Neutrophil (primary cell): ENCODE results near the gene NLRC3.

Source experiments
- H3K27ac ChIP-seq: fragments of 200-600 bp; sonication (generic); 2 replicates; pipeline ENCODE4 v1.5.1; 2016; ENCODE audit warnings: mild to moderate bottlenecking, moderate library complexity
- H3K27me3 ChIP-seq: fragments of 200-600 bp; sonication (generic); 2 replicates; pipeline ENCODE4 v1.6.0; 2016; ENCODE audit warnings: mild to moderate bottlenecking
- H3K36me3 ChIP-seq: fragments of 200-600 bp; sonication (generic); 2 replicates; pipeline ENCODE4 v1.5.1; 2017
- H3K4me1 ChIP-seq, 2 experiments: fragments of 200-600 bp in 1 of 2; sonication (generic) in 1 of 2; 1 replicate in 1 of 2; 2 replicates in 1 of 2; pipeline versions ENCODE4 v1.5.1 to v1.6.1; 2013 to 2016; ENCODE audit warnings: low read depth in 1 of 2, low read length in 1 of 2, mild to moderate bottlenecking in 1 of 2, moderate library complexity in 1 of 2; ENCODE audit not compliant: control insufficient read depth in 1 of 2, insufficient read depth in 1 of 2
- H3K4me3 ChIP-seq, 2 experiments: fragments of 200-600 bp in 1 of 2; sonication (generic) in 1 of 2; 1 replicate in 1 of 2; 2 replicates in 1 of 2; pipeline ENCODE4 v1.5.1; 2013 to 2016; ENCODE audit warnings: low read depth in 1 of 2, low read length in 1 of 2, mild to moderate bottlenecking in 1 of 2, moderate library complexity in 1 of 2
- H3K9me3 ChIP-seq: fragments of 200-600 bp; sonication (generic); 2 replicates; pipeline ENCODE4 v1.5.1; 2016
- TF ChIP-seq, protein P1 (sequence below): fragments of 200-600 bp; sonication (generic); IDR thresholded peaks from 2 replicates; pipeline ENCODE4 v1.5.1; 2016; ENCODE audit warnings: antibody characterized with exemption

The NLRC3 gene

DNA sequence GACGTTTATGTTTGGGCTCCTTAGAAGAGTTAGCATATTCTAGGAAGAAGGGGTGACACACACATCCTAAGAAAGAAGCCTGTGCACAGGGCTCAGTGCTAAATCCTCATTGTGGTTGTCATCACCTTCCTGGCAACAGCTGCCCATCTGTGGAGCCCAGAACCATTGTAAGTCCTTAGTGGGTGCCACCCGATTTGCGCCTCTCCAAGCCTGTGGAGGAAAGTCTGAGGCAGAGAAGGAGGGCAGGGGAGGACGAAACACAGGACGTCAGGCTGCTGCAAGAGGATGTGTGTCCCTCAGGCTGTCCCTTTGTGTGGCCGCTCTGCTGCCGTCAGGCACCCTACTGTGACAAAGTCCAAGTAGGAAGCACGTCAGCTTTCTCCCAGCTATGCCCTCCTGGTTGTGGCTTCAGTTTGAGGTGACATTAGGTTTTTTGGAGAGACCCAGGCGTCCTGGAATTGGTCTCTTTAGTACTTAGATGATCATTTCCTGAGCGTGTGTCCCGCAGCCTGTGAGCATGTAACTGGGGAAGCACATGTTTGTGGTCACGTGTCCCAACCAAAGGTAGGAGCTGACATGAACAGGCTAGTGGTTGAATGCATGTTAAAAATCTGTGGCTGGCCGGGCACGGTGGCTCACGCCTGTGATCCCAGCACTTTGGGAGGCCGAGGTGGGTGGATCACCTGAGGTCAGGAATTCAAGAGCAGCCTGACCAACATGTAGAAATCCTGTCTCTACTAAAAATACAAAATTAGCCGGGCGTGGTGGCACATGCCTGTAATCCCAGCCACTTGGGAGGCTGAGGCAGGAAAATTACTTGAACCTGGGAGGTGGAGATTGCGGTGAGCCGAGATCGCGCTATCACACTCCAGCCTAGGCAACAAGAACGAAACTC lies 65.7 kb downstream of the NLRC3 start:
- TF ChIP-seq, protein P1, sequence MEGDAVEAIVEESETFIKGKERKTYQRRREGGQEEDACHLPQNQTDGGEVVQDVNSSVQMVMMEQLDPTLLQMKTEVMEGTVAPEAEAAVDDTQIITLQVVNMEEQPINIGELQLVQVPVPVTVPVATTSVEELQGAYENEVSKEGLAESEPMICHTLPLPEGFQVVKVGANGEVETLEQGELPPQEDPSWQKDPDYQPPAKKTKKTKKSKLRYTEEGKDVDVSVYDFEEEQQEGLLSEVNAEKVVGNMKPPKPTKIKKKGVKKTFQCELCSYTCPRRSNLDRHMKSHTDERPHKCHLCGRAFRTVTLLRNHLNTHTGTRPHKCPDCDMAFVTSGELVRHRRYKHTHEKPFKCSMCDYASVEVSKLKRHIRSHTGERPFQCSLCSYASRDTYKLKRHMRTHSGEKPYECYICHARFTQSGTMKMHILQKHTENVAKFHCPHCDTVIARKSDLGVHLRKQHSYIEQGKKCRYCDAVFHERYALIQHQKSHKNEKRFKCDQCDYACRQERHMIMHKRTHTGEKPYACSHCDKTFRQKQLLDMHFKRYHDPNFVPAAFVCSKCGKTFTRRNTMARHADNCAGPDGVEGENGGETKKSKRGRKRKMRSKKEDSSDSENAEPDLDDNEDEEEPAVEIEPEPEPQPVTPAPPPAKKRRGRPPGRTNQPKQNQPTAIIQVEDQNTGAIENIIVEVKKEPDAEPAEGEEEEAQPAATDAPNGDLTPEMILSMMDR = no peak
- Histone ChIP-seq H3K36me3 (no peaks in the 10 kb centered on the region), H3K9me3 (no peaks in the 10 kb centered on the region), H3K4me1 (no peaks in the 10 kb centered on the region), H3K27me3 (no peaks in the 10 kb centered on the region), H3K4me3 (no peak overlapping the region), H3K27ac (no peak overlapping the region)

DNA sequence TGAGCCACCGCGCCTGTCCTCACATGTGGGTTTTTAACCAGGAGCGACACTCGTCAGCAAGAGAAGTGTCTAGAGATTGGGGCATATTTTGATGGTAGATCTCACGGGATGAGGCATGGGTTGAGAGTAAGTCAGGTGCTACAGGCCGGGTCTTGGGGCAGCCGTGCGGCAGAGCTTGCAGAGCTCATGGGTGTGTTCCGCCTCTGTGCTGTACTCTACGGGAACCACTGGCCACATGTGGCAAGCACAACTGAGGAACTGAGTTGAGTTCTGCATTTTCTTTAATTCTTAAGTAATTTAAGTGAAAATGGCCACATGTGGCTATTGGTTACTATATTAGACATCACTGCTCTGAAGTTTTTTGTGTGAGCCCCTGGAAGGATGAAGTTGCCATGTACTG lies 66.8 kb downstream of the NLRC3 start:
- Histone ChIP-seq H3K4me1 (no peaks in the 10 kb centered on the region), H3K36me3 (no peaks in the 10 kb centered on the region), H3K27me3 (no peaks in the 10 kb centered on the region), H3K27ac (no peak overlapping the region), H3K9me3 (no peaks in the 10 kb centered on the region), H3K4me3 (no peak overlapping the region)
- TF ChIP-seq, protein P1 = no peak

DNA sequence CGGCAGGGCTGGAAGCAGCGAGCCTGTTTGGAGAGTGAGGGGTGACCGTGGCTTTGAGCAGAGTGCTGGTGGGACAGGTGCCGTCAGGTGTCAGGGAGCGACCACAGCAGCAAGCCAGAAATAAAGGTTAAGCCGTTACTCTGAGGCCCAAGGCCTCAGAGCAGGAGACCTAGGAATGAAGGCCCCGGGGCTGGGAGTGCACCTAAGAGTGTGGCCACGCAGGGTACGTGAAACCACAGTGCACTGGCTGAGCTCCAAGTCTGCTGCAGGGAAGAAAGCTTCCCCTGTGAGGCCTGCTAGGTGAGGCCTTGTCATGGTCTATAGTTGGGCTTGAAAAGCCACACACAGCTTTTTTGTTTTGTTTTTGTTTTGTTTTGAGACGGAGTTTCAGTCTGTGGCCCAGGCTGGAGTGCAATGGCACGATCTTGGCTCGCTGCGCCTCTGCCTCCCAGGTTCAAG lies 67.7 kb downstream of the NLRC3 start:
- H3K4me3 ChIP-seq = no peak overlapping the region
- no peak overlapping the region for H3K27ac ChIP-seq
- no peaks in the 10 kb centered on the region for H3K27me3 ChIP-seq
- H3K4me1 ChIP-seq = no peaks in the 10 kb centered on the region
- TF ChIP-seq, protein P1 = no peak
- no peaks in the 10 kb centered on the region for H3K9me3 ChIP-seq
- H3K36me3 ChIP-seq = no peaks in the 10 kb centered on the region

DNA sequence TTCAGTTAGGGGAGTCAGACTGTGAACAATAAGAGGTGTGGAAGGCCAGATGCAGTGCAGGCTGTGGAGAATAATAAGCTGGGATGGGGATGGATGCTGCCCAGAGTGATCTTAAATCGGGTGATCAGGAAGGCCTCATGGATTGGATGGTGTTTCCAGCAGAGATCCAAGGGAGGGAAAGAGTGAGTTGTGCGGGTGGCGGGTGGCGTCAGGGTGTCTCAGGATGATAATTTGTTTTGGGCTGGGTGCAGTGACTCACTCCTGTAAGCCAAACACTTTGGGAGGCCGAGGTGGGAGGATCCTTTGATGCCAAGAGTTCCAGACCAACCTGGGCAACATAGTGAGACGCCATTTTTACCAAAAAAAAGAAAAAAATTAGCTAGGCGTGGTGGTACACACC lies 68.5 kb downstream of the NLRC3 start:
- TF ChIP-seq, protein P1 = no peak
- no peaks in the 10 kb centered on the region for H3K4me1 ChIP-seq
- H3K27ac ChIP-seq = no peak overlapping the region
- no peak overlapping the region for H3K4me3 ChIP-seq
- H3K27me3 ChIP-seq = no peaks in the 10 kb centered on the region
- H3K9me3 ChIP-seq = no peaks in the 10 kb centered on the region
- H3K36me3 ChIP-seq = no peaks in the 10 kb centered on the region

DNA sequence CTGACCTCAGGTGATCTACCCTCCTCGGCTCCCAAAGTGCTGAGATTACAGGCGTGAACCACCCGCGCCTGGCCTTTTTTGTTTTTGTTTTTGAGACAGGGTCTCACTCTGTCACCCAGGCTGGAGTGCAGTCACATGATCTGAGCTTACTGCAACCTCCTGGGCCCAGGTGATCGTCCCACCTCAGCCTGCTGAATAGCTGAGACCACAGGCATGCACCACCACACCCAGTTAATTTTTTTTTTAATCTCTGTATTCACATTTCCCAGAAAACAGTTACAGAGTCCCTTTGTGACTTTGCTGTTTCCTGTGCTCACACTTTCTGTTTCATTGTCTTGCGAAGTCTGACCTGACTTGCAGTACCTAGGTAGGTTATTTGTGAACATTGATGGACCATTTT lies 73.7 kb downstream of the NLRC3 start:
- Histone ChIP-seq H3K27ac (no peak overlapping the region), H3K27me3 (peaks cover 30% of the 10 kb centered on the region), H3K4me1 (peaks cover 17 to 21% of the 10 kb centered on the region in 2 experiments), H3K9me3 (no peaks in the 10 kb centered on the region), H3K36me3 (no peaks in the 10 kb centered on the region), H3K4me3 (no peak overlapping the region)
- TF ChIP-seq, protein P1 = no peak
